ENCODE data around the gene PKP4. TPM values are rescaled to one million over a fixed set of nuclear protein-coding genes. Genes with fewer than 3 reads are reported as not detected.

PKP4 gene
- total RNA-seq, 1 donor from 2014 or later: 41.6 TPM

GRCh38 chr2:158491072-158491471, 34.3 kb downstream of the PKP4 start:
- H3K36me3 ChIP-seq (ENCODE audit: control insufficient read depth, insufficient read depth, low read length): no peaks in the 10 kb centered on the region
- TF ChIP-seq CTCF (IDR thresholded peaks at IDR 0.05; ENCODE audit: insufficient read depth, low read length, severe bottlenecking): no peak
- DNase-seq (ENCODE audit: low read depth) (no peak), FAIRE-seq (no peak)
- no peaks in the 10 kb centered on the region for H3K27me3 ChIP-seq (ENCODE audit: control insufficient read depth, insufficient read depth, low read length)
- H3K4me3 ChIP-seq (ENCODE audit: low read depth, low read length): no peak overlapping the region

- Histone ChIP-seq H3K36me3 (ENCODE audit: control insufficient read depth, insufficient read depth, low read length) (no peaks in the 10 kb centered on the region), H3K27me3 (ENCODE audit: control insufficient read depth, insufficient read depth, low read length) (no peaks in the 10 kb centered on the region), H3K4me3 (ENCODE audit: low read depth, low read length) (no peak overlapping the region)
- FAIRE-seq (no peak), DNase-seq (ENCODE audit: low read depth) (no peak)
- no peak for TF ChIP-seq CTCF (IDR thresholded peaks at IDR 0.05; ENCODE audit: insufficient read depth, low read length, severe bottlenecking)
Measured at GRCh38 chr2:158493458-158493857, 36.7 kb downstream of the PKP4 start.

DNA sequence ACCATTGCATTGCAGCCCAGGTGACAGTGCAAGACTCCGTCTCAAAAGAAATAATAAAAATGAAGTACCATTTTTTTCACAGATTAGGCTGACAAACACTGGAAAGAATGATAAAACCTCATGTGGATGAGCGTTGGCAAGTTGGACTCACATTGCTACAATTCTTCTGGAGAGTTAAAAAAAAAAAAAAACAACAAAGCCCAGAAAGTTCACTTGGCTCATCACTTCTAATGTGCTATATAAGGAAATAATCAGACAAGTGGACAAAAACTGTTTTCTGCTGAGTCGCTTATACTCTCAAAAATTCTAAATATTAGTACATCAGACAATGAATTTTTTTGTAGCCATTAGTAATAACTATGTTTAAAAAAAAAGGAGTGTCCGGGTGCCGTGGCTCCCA, 38.4 kb downstream of the PKP4 start:
- no peaks in the 10 kb centered on the region for H3K27me3 ChIP-seq (ENCODE audit: control insufficient read depth, insufficient read depth, low read length)
- TF ChIP-seq CTCF (IDR thresholded peaks at IDR 0.05; ENCODE audit: insufficient read depth, low read length, severe bottlenecking): no peak
- FAIRE-seq (no peak), DNase-seq (ENCODE audit: low read depth) (no peak)
- no peaks in the 10 kb centered on the region for H3K36me3 ChIP-seq (ENCODE audit: control insufficient read depth, insufficient read depth, low read length)
- no peak overlapping the region for H3K4me3 ChIP-seq (ENCODE audit: low read depth, low read length)

GRCh38 chr2:158496986-158497385, 40.2 kb downstream of the PKP4 start:
- no peak for TF ChIP-seq CTCF (IDR thresholded peaks at IDR 0.05; ENCODE audit: insufficient read depth, low read length, severe bottlenecking)
- peak; percentile 30 for DNase-seq (ENCODE audit: low read depth)
- H3K27me3 ChIP-seq (ENCODE audit: control insufficient read depth, insufficient read depth, low read length): no peaks in the 10 kb centered on the region
- FAIRE-seq: no peak
- H3K36me3 ChIP-seq (ENCODE audit: control insufficient read depth, insufficient read depth, low read length): no peaks in the 10 kb centered on the region
- no peak overlapping the region for H3K4me3 ChIP-seq (ENCODE audit: low read depth, low read length)

- no peak for FAIRE-seq
- TF ChIP-seq CTCF (IDR thresholded peaks at IDR 0.05; ENCODE audit: insufficient read depth, low read length, severe bottlenecking): no peak
- DNase-seq (ENCODE audit: low read depth): peak; percentile 95
- Histone ChIP-seq H3K4me3 (ENCODE audit: low read depth, low read length) (no peak overlapping the region), H3K36me3 (ENCODE audit: control insufficient read depth, insufficient read depth, low read length) (no peaks in the 10 kb centered on the region), H3K27me3 (ENCODE audit: control insufficient read depth, insufficient read depth, low read length) (no peaks in the 10 kb centered on the region)
Measured at GRCh38 chr2:158497486-158497885, 40.7 kb downstream of the PKP4 start.

DNA sequence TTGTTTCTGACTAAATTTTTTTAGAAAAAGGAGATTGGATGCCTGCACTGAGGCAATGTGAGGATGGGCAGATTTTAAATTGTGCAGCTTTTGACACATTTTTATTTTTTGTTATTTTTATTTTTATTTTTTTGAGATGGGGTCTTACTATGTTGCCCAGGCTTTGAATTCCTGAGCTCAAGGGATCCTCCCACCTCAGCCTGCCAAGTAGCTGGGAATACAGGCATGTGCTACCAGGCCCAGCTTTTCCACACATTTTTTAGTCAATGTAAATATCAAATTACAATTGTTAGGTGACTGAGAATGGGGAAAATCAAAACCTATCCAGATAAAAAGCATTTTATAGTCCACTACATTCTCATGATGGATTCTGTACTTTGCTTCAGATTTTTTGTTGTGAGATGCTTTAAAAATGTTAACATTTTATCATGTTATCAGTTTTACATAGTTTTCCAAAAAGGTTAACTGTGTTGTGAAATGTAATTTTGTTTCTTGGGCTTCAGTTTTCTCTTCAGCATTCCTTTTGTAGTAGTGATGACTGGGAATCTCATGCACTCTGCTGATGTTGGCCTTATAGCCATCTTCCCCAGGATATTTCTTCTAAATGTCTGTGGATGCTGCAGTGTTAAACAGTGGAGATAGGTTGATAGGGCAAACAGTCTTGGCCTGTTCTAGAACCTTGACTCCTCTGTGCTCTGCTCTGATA, 41.4 kb downstream of the PKP4 start:
- no peak for TF ChIP-seq CTCF (IDR thresholded peaks at IDR 0.05; ENCODE audit: insufficient read depth, low read length, severe bottlenecking)
- no peak for DNase-seq (ENCODE audit: low read depth)
- H3K4me3 ChIP-seq (ENCODE audit: low read depth, low read length): no peak overlapping the region
- no peaks in the 10 kb centered on the region for H3K27me3 ChIP-seq (ENCODE audit: control insufficient read depth, insufficient read depth, low read length)
- H3K36me3 ChIP-seq (ENCODE audit: control insufficient read depth, insufficient read depth, low read length): no peaks in the 10 kb centered on the region
- no peak for FAIRE-seq

All from bronchial epithelial cell (primary cell).